WTC11 (cell line): ENCODE data around the gene COPS9. TPM values are rescaled to one million over a fixed set of nuclear protein-coding genes. Genes with fewer than 3 reads are reported as not detected.

ENCODE experiments used
- ATAC-seq: fragments of 200-7000 bp; cut with Tn5 transposase; 2 replicates; pipeline ENCODE4 v1.10.0; 2021; ENCODE audit warnings: mild to moderate bottlenecking, moderate library complexity
- CTCF ChIA-PET: fragments of 300-600 bp; sonication (Branson Sonifier 250); formaldehyde crosslinking; loops from one replicate; lab custom pipeline; 2021; ENCODE audit warnings: antibody characterized with exemption; lab: Charles Lee
- POLR2A ChIA-PET: fragments of 350-600 bp; sonication (Branson Sonifier 250); formaldehyde crosslinking; loops from one replicate; lab custom pipeline; 2021; ENCODE audit warnings: antibody characterized with exemption; lab: Charles Lee
- DNase-seq: peaks from one replicate; pipeline ENCODE4 v3.0.0; 2021; ENCODE audit warnings: low spot score
- H3K27ac Mint-ChIP-seq: 2 replicates; pipeline ENCODE4 v1.8.0; 2021; ENCODE audit warnings: mixed read lengths
- H3K27me3 Mint-ChIP-seq: 2 replicates; pipeline ENCODE4 v1.8.0; 2021; ENCODE audit warnings: low read depth, mild to moderate bottlenecking, moderate library complexity, mixed read lengths
- H3K36me3 Mint-ChIP-seq: 2 replicates; pipeline ENCODE4 v1.8.0; 2021; ENCODE audit warnings: mixed read lengths
- H3K4me1 Mint-ChIP-seq: 2 replicates; pipeline ENCODE4 v1.8.0; 2022; ENCODE audit warnings: mixed read lengths
- H3K4me3 Mint-ChIP-seq: 2 replicates; pipeline ENCODE4 v1.8.0; 2021; ENCODE audit warnings: mild to moderate bottlenecking, moderate library complexity, mixed read lengths
- H3K9me3 Mint-ChIP-seq: 2 replicates; pipeline ENCODE4 v1.8.0; 2021; ENCODE audit warnings: mixed read lengths
- CREB1 ChIP-seq: sonication (generic); formaldehyde crosslinking; IDR thresholded peaks from 2 replicates; pipeline ENCODE4 v1.8.0; 2023; ENCODE audit warnings: mild to moderate bottlenecking, missing genetic modification reagents
- GTF2I ChIP-seq: fragments of 250-450 bp; sonication (Bioruptor Pico); conservative IDR thresholded peaks from 2 replicates; pipeline ENCODE4 v1.4.0; 2021; ENCODE audit warnings: mild to moderate bottlenecking
- JAZF1 ChIP-seq: fragments of 250-450 bp; sonication (Bioruptor Pico); IDR thresholded peaks from 2 replicates; pipeline ENCODE4 v1.9.0; 2021; ENCODE audit warnings: moderate library complexity, mild to moderate bottlenecking, inconsistent platforms
- NFATC4 ChIP-seq: fragments of 250-450 bp; sonication (Bioruptor Pico); IDR thresholded peaks from 2 replicates; pipeline ENCODE4 v1.9.0; 2021; ENCODE audit warnings: mild to moderate bottlenecking
- OVOL2 ChIP-seq: fragments of 250-450 bp; sonication (Bioruptor Pico); IDR thresholded peaks from 2 replicates; pipeline ENCODE4 v1.9.0; 2021; ENCODE audit warnings: mild to moderate bottlenecking, borderline replicate concordance
- RELA ChIP-seq: sonication (generic); formaldehyde crosslinking; IDR thresholded peaks from 2 replicates; pipeline ENCODE4 v1.8.1; 2022; ENCODE audit warnings: missing genetic modification reagents, mild to moderate bottlenecking, borderline replicate concordance
- SMAD3 ChIP-seq: sonication (generic); formaldehyde crosslinking; IDR thresholded peaks from 2 replicates; pipeline ENCODE4 v1.8.0; 2022; ENCODE audit warnings: missing genetic modification reagents, mild to moderate bottlenecking, borderline replicate concordance
- SP1 ChIP-seq: sonication (generic); formaldehyde crosslinking; conservative IDR thresholded peaks from 2 replicates; pipeline ENCODE4 v1.8.1; 2022; ENCODE audit warnings: missing genetic modification reagents
- TCF7 ChIP-seq: sonication (generic); formaldehyde crosslinking; IDR thresholded peaks from 2 replicates; pipeline ENCODE4 v1.8.0; 2022; ENCODE audit warnings: mild to moderate bottlenecking, low read depth, missing genetic modification reagents, moderate library complexity
- TEAD4 ChIP-seq: sonication (generic); formaldehyde crosslinking; IDR thresholded peaks from 2 replicates; pipeline ENCODE4 v1.8.0; 2022; ENCODE audit warnings: mild to moderate bottlenecking, missing genetic modification reagents
- ZBTB21 ChIP-seq: sonication (generic); formaldehyde crosslinking; IDR thresholded peaks from 2 replicates; pipeline ENCODE4 v1.8.1; 2023; ENCODE audit warnings: mild to moderate bottlenecking, missing genetic modification reagents, borderline replicate concordance
- ZNF317 ChIP-seq: sonication (generic); formaldehyde crosslinking; IDR thresholded peaks from 2 replicates; pipeline ENCODE4 v1.8.1; 2023; ENCODE audit warnings: low read depth, mild to moderate bottlenecking, moderate library complexity, missing genetic modification reagents, borderline replicate concordance
- ZNF416 ChIP-seq: fragments of 250-450 bp; sonication (Bioruptor Pico); IDR thresholded peaks from 2 replicates; pipeline ENCODE4 v1.9.0; 2021; ENCODE audit warnings: mild to moderate bottlenecking, inconsistent platforms
- total RNA-seq: library from RNA; stranded (reverse); gene quantifications from 3 replicates; pipeline ENCODE4 v1.2.3, GENCODE V29; 2021
- TF ChIP-seq, protein P1 (sequence below): sonication (generic); formaldehyde crosslinking; IDR thresholded peaks from 2 replicates; pipeline ENCODE4 v1.8.1; 2022; ENCODE audit warnings: low read depth, missing genetic modification reagents, borderline replicate concordance
- TF ChIP-seq, protein P2 (sequence below): sonication (generic); formaldehyde crosslinking; IDR thresholded peaks from 2 replicates; pipeline ENCODE4 v1.8.1; 2023; ENCODE audit warnings: mild to moderate bottlenecking, missing genetic modification reagents, moderate library complexity
- TF ChIP-seq, protein P3 (sequence below): sonication (generic); formaldehyde crosslinking; IDR thresholded peaks from 2 replicates; pipeline ENCODE4 v1.8.1; 2023; ENCODE audit warnings: mild to moderate bottlenecking, moderate library complexity, missing genetic modification reagents
- TF ChIP-seq, protein P4 (sequence below): sonication (generic); formaldehyde crosslinking; IDR thresholded peaks from 2 replicates; pipeline ENCODE4 v1.8.1; 2023; ENCODE audit warnings: mild to moderate bottlenecking, missing genetic modification reagents, borderline replicate concordance
- TF ChIP-seq, protein P5 (sequence below): sonication (generic); formaldehyde crosslinking; IDR thresholded peaks from 2 replicates; pipeline ENCODE4 v1.8.0; 2023; ENCODE audit warnings: missing genetic modification reagents
- TF ChIP-seq, protein P6 (sequence below): fragments of 250-450 bp; sonication (Bioruptor Pico); IDR thresholded peaks from 2 replicates; pipeline ENCODE4 v1.9.0; 2021; ENCODE audit warnings: moderate library complexity, mild to moderate bottlenecking, inconsistent platforms, borderline replicate concordance

The COPS9 gene
- total RNA-seq, 1 experiment from 2014 or later: 142 TPM

DNA sequence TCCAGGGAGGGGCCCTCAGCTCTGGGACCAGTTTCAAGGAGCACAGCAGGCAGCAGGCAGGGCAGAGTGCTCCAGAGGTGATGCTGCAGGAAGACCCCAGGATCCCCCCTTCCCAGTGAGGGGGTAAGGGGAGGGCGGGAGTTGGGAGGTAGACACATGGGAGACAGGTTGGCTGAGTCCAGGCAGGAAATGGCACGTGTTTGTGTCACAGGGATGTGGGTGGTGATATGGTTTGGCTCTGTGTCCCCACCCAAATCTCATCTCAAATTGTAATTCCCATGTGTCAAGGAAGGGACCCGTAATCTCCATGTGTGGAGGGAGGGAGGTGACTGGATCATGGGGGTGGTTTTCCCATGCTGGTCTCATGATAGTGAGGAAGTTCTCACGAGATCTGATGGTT lies 29.6 kb upstream of the COPS9 start:
- CTCF ChIA-PET: no interaction called here
- Mint-ChIP-seq H3K36me3 (peaks cover 2% of the 10 kb centered on the region; the same call in 1 of the 2 replicates), H3K9me3 (peaks cover 14% of the 10 kb centered on the region), H3K4me3 (no peak overlapping the region), H3K27me3 (0 out of 2 replicates have a peak, but pooled peaks cover 4% of the 10 kb centered on the region), H3K27ac (no peak overlapping the region), H3K4me1 (no peaks in the 10 kb centered on the region)
- ATAC-seq: no peak
- POLR2A ChIA-PET: no interaction called here
- no peak for DNase-seq
- TF ChIP-seq CREB1 (CRISPR knock-in tag) (no peak), ZNF416 (CRISPR knock-in tag) (no peak), OVOL2 (no peak), NFATC4 (CRISPR knock-in tag) (no peak)
- TF ChIP-seq, protein P1, sequence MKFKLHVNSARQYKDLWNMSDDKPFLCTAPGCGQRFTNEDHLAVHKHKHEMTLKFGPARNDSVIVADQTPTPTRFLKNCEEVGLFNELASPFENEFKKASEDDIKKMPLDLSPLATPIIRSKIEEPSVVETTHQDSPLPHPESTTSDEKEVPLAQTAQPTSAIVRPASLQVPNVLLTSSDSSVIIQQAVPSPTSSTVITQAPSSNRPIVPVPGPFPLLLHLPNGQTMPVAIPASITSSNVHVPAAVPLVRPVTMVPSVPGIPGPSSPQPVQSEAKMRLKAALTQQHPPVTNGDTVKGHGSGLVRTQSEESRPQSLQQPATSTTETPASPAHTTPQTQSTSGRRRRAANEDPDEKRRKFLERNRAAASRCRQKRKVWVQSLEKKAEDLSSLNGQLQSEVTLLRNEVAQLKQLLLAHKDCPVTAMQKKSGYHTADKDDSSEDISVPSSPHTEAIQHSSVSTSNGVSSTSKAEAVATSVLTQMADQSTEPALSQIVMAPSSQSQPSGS (CRISPR knock-in tag): no peak

DNA sequence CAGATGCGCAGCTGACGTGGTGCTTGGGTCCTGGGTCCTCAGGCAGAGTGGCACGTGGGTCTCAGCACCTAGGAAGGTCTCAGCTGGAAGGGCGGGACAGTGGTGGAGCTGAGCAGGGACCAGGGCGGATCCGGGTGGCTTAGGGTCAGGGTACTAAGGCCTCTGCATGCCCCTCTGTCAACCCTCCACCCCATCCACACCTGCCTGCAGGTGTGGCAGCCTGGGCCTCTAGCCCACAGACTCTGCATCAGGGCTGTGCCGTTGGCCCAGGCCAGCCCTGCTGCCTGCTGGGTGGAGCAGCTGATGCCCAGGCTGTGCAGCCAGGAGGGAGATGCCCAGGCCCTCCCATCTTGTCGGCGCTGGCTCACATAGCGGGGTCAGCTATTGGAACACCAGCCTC lies 28.9 kb upstream of the COPS9 start:
- Mint-ChIP-seq H3K4me3 (no peak overlapping the region), H3K27me3 (0 out of 2 replicates have a peak, but pooled peaks cover 4% of the 10 kb centered on the region)
- no peak for ATAC-seq
- TF ChIP-seq ZNF317 (CRISPR knock-in tag) (no peak), SMAD3 (CRISPR knock-in tag) (no peak), ZNF416 (CRISPR knock-in tag) (no peak), ZBTB21 (CRISPR knock-in tag) (no peak), SP1 (CRISPR knock-in tag) (no peak), JAZF1 (CRISPR knock-in tag) (no peak), RELA (no peak), GTF2I (no peak), TCF7 (no peak), TEAD4 (CRISPR knock-in tag) (no peak)
- TF ChIP-seq, protein P2, sequence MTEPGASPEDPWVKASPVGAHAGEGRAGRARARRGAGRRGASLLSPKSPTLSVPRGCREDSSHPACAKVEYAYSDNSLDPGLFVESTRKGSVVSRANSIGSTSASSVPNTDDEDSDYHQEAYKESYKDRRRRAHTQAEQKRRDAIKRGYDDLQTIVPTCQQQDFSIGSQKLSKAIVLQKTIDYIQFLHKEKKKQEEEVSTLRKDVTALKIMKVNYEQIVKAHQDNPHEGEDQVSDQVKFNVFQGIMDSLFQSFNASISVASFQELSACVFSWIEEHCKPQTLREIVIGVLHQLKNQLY (CRISPR knock-in tag): no peak
- TF ChIP-seq, protein P3, sequence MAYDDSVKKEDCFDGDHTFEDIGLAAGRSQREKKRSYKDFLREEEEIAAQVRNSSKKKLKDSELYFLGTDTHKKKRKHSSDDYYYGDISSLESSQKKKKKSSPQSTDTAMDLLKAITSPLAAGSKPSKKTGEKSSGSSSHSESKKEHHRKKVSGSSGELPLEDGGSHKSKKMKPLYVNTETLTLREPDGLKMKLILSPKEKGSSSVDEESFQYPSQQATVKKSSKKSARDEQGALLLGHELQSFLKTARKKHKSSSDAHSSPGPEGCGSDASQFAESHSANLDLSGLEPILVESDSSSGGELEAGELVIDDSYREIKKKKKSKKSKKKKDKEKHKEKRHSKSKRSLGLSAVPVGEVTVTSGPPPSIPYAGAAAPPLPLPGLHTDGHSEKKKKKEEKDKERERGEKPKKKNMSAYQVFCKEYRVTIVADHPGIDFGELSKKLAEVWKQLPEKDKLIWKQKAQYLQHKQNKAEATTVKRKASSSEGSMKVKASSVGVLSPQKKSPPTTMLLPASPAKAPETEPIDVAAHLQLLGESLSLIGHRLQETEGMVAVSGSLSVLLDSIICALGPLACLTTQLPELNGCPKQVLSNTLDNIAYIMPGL (CRISPR knock-in tag): no peak
- TF ChIP-seq, protein P4, sequence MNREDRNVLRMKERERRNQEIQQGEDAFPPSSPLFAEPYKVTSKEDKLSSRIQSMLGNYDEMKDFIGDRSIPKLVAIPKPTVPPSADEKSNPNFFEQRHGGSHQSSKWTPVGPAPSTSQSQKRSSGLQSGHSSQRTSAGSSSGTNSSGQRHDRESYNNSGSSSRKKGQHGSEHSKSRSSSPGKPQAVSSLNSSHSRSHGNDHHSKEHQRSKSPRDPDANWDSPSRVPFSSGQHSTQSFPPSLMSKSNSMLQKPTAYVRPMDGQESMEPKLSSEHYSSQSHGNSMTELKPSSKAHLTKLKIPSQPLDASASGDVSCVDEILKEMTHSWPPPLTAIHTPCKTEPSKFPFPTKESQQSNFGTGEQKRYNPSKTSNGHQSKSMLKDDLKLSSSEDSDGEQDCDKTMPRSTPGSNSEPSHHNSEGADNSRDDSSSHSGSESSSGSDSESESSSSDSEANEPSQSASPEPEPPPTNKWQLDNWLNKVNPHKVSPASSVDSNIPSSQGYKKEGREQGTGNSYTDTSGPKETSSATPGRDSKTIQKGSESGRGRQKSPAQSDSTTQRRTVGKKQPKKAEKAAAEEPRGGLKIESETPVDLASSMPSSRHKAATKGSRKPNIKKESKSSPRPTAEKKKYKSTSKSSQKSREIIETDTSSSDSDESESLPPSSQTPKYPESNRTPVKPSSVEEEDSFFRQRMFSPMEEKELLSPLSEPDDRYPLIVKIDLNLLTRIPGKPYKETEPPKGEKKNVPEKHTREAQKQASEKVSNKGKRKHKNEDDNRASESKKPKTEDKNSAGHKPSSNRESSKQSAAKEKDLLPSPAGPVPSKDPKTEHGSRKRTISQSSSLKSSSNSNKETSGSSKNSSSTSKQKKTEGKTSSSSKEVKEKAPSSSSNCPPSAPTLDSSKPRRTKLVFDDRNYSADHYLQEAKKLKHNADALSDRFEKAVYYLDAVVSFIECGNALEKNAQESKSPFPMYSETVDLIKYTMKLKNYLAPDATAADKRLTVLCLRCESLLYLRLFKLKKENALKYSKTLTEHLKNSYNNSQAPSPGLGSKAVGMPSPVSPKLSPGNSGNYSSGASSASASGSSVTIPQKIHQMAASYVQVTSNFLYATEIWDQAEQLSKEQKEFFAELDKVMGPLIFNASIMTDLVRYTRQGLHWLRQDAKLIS (CRISPR knock-in tag): no peak
- TF ChIP-seq, protein P5, sequence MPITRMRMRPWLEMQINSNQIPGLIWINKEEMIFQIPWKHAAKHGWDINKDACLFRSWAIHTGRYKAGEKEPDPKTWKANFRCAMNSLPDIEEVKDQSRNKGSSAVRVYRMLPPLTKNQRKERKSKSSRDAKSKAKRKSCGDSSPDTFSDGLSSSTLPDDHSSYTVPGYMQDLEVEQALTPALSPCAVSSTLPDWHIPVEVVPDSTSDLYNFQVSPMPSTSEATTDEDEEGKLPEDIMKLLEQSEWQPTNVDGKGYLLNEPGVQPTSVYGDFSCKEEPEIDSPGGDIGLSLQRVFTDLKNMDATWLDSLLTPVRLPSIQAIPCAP (CRISPR knock-in tag): no peak
- TF ChIP-seq, protein P6, sequence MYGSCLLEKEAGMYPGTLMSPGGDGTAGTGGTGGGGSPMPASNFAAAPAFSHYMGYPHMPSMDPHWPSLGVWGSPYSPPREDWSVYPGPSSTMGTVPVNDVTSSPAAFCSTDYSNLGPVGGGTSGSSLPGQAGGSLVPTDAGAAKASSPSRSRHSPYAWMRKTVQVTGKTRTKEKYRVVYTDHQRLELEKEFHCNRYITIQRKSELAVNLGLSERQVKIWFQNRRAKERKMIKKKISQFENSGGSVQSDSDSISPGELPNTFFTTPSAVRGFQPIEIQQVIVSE (CRISPR knock-in tag): no peak
- TF ChIP-seq, all 79 proteins: peak for 0
- Mint-ChIP-seq H3K27ac (no peak overlapping the region), H3K36me3 (peaks cover 2% of the 10 kb centered on the region; the same call in 1 of the 2 replicates), H3K4me1 (no peaks in the 10 kb centered on the region), H3K9me3 (peaks cover 14% of the 10 kb centered on the region)
- DNase-seq: no peak
- ChIA-PET CTCF (no interaction called here), POLR2A (no interaction called here)
